ENCODE data around the gene KCNQ1. TPM values are rescaled to one million over a fixed set of nuclear protein-coding genes. Genes with fewer than 3 reads are reported as not detected.

Gene KCNQ1
- total RNA-seq, 4 donors from 2014 or later: 5.6 to 46.8 (median 24.6) TPM

- Histone ChIP-seq H3K36me3 (no peaks in the 10 kb centered on the region), H3K4me3 (no peak overlapping the region), H3K9me3 (no peaks in the 10 kb centered on the region), H3K27me3 (no peaks in the 10 kb centered on the region), H3K27ac (no peak overlapping the region), H3K4me1 (no peaks in the 10 kb centered on the region)
- in situ Hi-C loops (cut with MboI; ENCODE audit: low pct_ligation_motif_present in 1 of 4, low pct_unique_long_range_greater_than_20kb in 1 of 4, low sequenced_read_pairs in 3 of 4) (no loop called here), intact Hi-C loops (cut with DNase I; ENCODE audit: low total_unique reads) (no loop called here)
- TF ChIP-seq CTCF (IDR thresholded peaks at IDR 0.05): no peak
- no peak for TF ChIP-seq POLR2A (IDR thresholded peaks at IDR 0.05)
- TF ChIP-seq EP300 (IDR thresholded peaks at IDR 0.05; ENCODE audit: low read depth): no peak
- TF ChIP-seq POLR2AphosphoS5 (IDR thresholded peaks at IDR 0.05): no peak
- DNase-seq: no peak
- 78% methylated on average over 17 of the region's 17 CpGs; no CpG with 5 or more reads in 1 of the 2 donors for WGBS, 2 donors (ENCODE audit: low coverage in 1 of 2)
Measured at GRCh38 chr11:2719831-2720590, 275.2 kb downstream of the KCNQ1 start.

DNA sequence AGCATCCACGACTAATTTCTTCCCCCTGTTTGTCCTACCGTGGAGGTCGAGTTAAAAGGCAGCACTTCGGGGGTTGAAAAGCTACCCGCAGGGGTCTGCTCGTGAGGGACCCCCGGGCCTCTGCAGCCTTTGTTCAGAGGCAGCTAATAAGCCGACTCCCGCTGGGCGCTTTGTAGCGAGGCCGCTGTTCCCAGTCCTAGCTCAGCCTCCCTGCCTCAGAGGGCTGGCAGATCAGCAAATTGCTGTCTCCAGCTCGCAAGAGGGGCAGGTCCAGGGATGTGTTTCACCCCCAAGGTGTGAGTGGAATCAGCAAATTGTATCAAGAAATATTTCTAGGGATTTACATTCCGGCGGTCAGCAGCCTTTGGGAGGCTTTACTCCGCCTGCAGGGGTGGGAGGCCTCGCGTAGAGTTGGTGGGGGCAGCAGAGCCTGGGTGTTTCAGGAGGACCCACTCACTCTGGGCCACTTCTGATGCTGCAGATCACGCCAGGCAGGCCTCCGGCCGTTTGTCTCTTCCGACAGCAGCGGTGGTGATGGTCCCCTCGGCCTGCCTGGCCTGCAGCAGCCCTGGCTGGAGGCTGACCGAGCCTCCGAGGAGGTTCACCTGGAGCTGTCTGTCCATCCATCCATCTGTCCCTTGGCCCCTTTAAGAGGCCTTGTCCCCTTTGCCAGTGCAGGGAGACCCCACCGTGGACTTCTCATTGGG is 276.6 kb downstream of the KCNQ1 start:
- intact Hi-C loops (cut with DNase I; ENCODE audit: low total_unique reads) (no loop called here), in situ Hi-C loops (cut with MboI; ENCODE audit: low pct_ligation_motif_present in 1 of 4, low pct_unique_long_range_greater_than_20kb in 1 of 4, low sequenced_read_pairs in 3 of 4) (no loop called here)
- Histone ChIP-seq H3K27me3 (no peaks in the 10 kb centered on the region), H3K36me3 (no peaks in the 10 kb centered on the region), H3K9me3 (no peaks in the 10 kb centered on the region), H3K27ac (no peak overlapping the region), H3K4me3 (no peak overlapping the region), H3K4me1 (no peaks in the 10 kb centered on the region)
- TF ChIP-seq CTCF (IDR thresholded peaks at IDR 0.05) (no peak), POLR2A (IDR thresholded peaks at IDR 0.05) (no peak), EP300 (IDR thresholded peaks at IDR 0.05; ENCODE audit: low read depth) (no peak), POLR2AphosphoS5 (IDR thresholded peaks at IDR 0.05) (no peak)
- 92 to 97% methylated on average over 10 to 27 of the region's 27 CpGs for WGBS, 2 donors (ENCODE audit: low coverage in 1 of 2)
- DNase-seq: no peak

GRCh38 chr11:2722955-2723354 is 278.1 kb downstream of the KCNQ1 start:
- Histone ChIP-seq H3K27me3 (no peaks in the 10 kb centered on the region), H3K9me3 (no peaks in the 10 kb centered on the region), H3K4me3 (no peak overlapping the region), H3K36me3 (no peaks in the 10 kb centered on the region), H3K27ac (no peak overlapping the region), H3K4me1 (no peaks in the 10 kb centered on the region)
- 64% methylated on average over 9 of the region's 15 CpGs; no CpG with 5 or more reads in 1 of the 2 donors for WGBS, 2 donors (ENCODE audit: low coverage in 1 of 2)
- TF ChIP-seq CTCF (IDR thresholded peaks at IDR 0.05) (no peak), EP300 (IDR thresholded peaks at IDR 0.05; ENCODE audit: low read depth) (no peak), POLR2AphosphoS5 (IDR thresholded peaks at IDR 0.05) (no peak), POLR2A (IDR thresholded peaks at IDR 0.05) (no peak)
- in situ Hi-C loops (cut with MboI; ENCODE audit: low pct_ligation_motif_present in 1 of 4, low pct_unique_long_range_greater_than_20kb in 1 of 4, low sequenced_read_pairs in 3 of 4) (no loop called here), intact Hi-C loops (cut with DNase I; ENCODE audit: low total_unique reads) (no loop called here)
- no peak for DNase-seq

GRCh38 chr11:2724104-2724503 is 279.3 kb downstream of the KCNQ1 start:
- intact Hi-C loops (cut with DNase I; ENCODE audit: low total_unique reads): no loop called here
- Histone ChIP-seq H3K27ac (no peak overlapping the region), H3K36me3 (no peaks in the 10 kb centered on the region), H3K27me3 (no peaks in the 10 kb centered on the region), H3K4me1 (no peaks in the 10 kb centered on the region), H3K9me3 (no peaks in the 10 kb centered on the region), H3K4me3 (no peak overlapping the region)
- no peak for DNase-seq
- 91% methylated on average over 16 of the region's 16 CpGs; no CpG with 5 or more reads in 1 of the 2 donors for WGBS, 2 donors (ENCODE audit: low coverage in 1 of 2)
- in situ Hi-C loops (cut with MboI; ENCODE audit: low pct_ligation_motif_present in 1 of 4, low pct_unique_long_range_greater_than_20kb in 1 of 4, low sequenced_read_pairs in 3 of 4): no loop called here
- no peak for TF ChIP-seq POLR2A (IDR thresholded peaks at IDR 0.05)
- TF ChIP-seq CTCF (IDR thresholded peaks at IDR 0.05): no peak
- TF ChIP-seq EP300 (IDR thresholded peaks at IDR 0.05; ENCODE audit: low read depth): no peak
- TF ChIP-seq POLR2AphosphoS5 (IDR thresholded peaks at IDR 0.05): no peak
